K562 (cell line): ENCODE results near the gene WNT3. TPM values are rescaled to one million over a fixed set of nuclear protein-coding genes. Genes with fewer than 3 reads are reported as not detected.

Experiments used
- CC2D1A ChIP-seq: fragments of 450-650 bp; IDR thresholded peaks from 2 replicates; pipeline ENCODE4 v1.6.1; 2017; ENCODE audit warnings: mild to moderate bottlenecking
- GTF2A2 ChIP-seq: IDR thresholded peaks from 2 replicates; pipeline ENCODE4 v1.6.1; 2016; ENCODE audit warnings: mild to moderate bottlenecking, missing genetic modification characterization, missing compliant biosample characterization
- MXI1 ChIP-seq: IDR thresholded peaks from 2 replicates; pipeline ENCODE4 v1.6.1; 2011; ENCODE audit warnings: low read depth, mild to moderate bottlenecking, improper control_type of control experiment, low read length
- MYBL2 ChIP-seq, 2 experiments: fragments of 450-650 bp in 1 of 2; sonication (generic) in 1 of 2; formaldehyde crosslinking in 1 of 2; IDR thresholded peaks; 2 replicates each; pipeline versions ENCODE4 v1.6.1 to v1.8.1; 2017 to 2022; ENCODE audit warnings: borderline replicate concordance in 1 of 2, inconsistent platforms in 1 of 2, low read depth in 1 of 2, mild to moderate bottlenecking in 1 of 2, missing genetic modification reagents in 1 of 2, moderate library complexity in 1 of 2
- NFXL1 ChIP-seq: fragments of 450-650 bp; formaldehyde crosslinking; IDR thresholded peaks from 2 replicates; pipeline ENCODE4 v1.4.0; 2021; ENCODE audit warnings: mild to moderate bottlenecking
- POLR2B ChIP-seq: fragments of 450-650 bp; IDR thresholded peaks from 2 replicates; pipeline ENCODE4 v1.6.1; 2018; ENCODE audit warnings: low read depth; ENCODE audit not compliant: partially characterized antibody
- SMAD2 ChIP-seq: fragments of 150-350 bp; IDR thresholded peaks from 2 replicates; pipeline ENCODE4 v1.6.1; 2014; ENCODE audit warnings: low read depth, mild to moderate bottlenecking, low read length
- TAF7 ChIP-seq: fragments of 450-650 bp; IDR thresholded peaks from 2 replicates; pipeline ENCODE4 v1.6.1; 2016; ENCODE audit warnings: missing genetic modification characterization, missing compliant biosample characterization
- TCFL5 ChIP-seq: fragments of 250-450 bp; sonication (Bioruptor Pico); conservative IDR thresholded peaks from 2 replicates; pipeline ENCODE4 v1.6.1; 2021; ENCODE audit warnings: mild to moderate bottlenecking, moderate library complexity, matching md5 sums
- ZNF184 ChIP-seq: sonication (generic); formaldehyde crosslinking; IDR thresholded peaks from 2 replicates; pipeline ENCODE4 v1.5.0; 2020; ENCODE audit warnings: missing genetic modification reagents
- polyA plus RNA-seq, 8 experiments: library from polyadenylated mRNA; depleted of rRNA in 4 of 8; stranded (reverse) in 5 of 8; unstranded in 3 of 8; fragments of >200 nt; fragmentation: Nextera tagmentation in 2 of 8; fragmentation: Illumina TruSeq in 1 of 8; extraction: Ambion mirVana in 2 of 8; extraction: Trizol in 1 of 8; gene quantifications; 2 replicates each; pipeline versions ENCODE4 v1.2.1 to v1.2.3, GENCODE V29; 2011 to 2014; ENCODE audit warnings: inconsistent platforms in 1 of 8, missing spikeins in 1 of 8
- total RNA-seq, 7 experiments: library from RNA; depleted of rRNA in 6 of 7; stranded (reverse); fragments of >200 nt in 6 of 7; fragmentation: Illumina TruSeq in 2 of 7; extraction: Trizol in 2 of 7; gene quantifications; 2 replicates each; pipeline versions ENCODE4 v1.2.1 to v1.2.3, GENCODE V29; 2011 to 2021; ENCODE audit warnings: low replicate concordance in 1 of 7
- TF ChIP-seq, protein P1 (sequence below): fragments of 200-800 bp; sonication (Bioruptor generic); IDR thresholded peaks from 2 replicates; pipeline ENCODE4 v1.6.1; 2017; ENCODE audit warnings: missing genetic modification characterization, missing compliant biosample characterization
- TF ChIP-seq, protein P2 (sequence below): fragments of 450-650 bp; formaldehyde crosslinking; IDR thresholded peaks from 2 replicates; pipeline ENCODE4 v1.4.0; 2020; ENCODE audit warnings: mild to moderate bottlenecking, mixed read lengths

WNT3 gene
- total and polyA plus RNA-seq, 9 of the 15 experiments (the other 6 are each of a cell fraction or from before 2014, with no cell fraction given) = 1.5 to 6.1 (median 3.3) TPM

DNA sequence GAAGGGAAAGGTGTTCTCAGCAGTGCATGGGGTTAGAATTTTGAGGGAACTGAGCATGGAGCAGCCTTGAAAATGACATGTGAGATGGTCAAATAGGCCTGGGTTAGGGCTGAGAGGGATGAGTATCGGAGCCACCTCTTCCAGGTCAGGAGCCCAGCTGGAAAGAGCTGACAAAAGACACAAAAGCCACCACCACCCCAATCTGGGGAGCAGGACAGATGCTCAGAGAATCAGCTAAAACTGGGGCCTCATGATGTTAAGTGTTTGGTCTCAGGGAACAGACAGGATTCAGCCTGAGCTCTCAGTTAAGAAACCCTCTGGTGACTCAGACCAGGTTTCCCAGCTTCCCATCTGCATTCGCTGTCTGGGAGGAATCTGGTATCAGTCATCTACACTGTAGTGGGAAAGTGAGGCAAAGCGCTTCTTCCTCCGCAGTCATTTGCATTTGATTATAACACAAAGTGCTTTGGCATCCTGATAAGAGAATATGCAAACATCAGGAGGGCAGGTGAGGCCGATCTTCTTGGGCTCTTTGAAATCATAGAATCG lies 35.5 kb upstream of the WNT3 start (continued):
- TF ChIP-seq, protein P1, sequence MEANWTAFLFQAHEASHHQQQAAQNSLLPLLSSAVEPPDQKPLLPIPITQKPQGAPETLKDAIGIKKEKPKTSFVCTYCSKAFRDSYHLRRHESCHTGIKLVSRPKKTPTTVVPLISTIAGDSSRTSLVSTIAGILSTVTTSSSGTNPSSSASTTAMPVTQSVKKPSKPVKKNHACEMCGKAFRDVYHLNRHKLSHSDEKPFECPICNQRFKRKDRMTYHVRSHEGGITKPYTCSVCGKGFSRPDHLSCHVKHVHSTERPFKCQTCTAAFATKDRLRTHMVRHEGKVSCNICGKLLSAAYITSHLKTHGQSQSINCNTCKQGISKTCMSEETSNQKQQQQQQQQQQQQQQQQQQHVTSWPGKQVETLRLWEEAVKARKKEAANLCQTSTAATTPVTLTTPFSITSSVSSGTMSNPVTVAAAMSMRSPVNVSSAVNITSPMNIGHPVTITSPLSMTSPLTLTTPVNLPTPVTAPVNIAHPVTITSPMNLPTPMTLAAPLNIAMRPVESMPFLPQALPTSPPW (CRISPR knock-in tag) = no peak
- TF ChIP-seq GTF2A2 (tag) (no peak), TAF7 (no peak), ZNF184 (CRISPR knock-in tag) (no peak), SMAD2 (no peak), CC2D1A (no peak), MXI1 (no peak), POLR2B (no peak), NFXL1 (CRISPR knock-in tag) (no peak), TCFL5 (CRISPR knock-in tag) (no peak), MYBL2 (IDR thresholded peaks at IDR 0.05; ENCODE audit: low read depth) (no peak), MYBL2 (CRISPR knock-in tag; IDR thresholded peaks at IDR 0.05; ENCODE audit: borderline replicate concordance) (no peak)
- TF ChIP-seq, protein P2, sequence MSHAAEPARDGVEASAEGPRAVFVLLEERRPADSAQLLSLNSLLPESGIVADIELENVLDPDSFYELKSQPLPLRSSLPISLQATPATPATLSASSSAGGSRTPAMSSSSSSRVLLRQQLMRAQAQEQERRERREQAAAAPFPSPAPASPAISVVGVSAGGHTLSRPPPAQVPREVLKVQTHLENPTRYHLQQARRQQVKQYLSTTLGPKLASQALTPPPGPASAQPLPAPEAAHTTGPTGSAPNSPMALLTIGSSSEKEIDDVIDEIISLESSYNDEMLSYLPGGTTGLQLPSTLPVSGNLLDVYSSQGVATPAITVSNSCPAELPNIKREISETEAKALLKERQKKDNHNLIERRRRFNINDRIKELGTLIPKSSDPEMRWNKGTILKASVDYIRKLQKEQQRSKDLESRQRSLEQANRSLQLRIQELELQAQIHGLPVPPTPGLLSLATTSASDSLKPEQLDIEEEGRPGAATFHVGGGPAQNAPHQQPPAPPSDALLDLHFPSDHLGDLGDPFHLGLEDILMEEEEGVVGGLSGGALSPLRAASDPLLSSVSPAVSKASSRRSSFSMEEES (CRISPR knock-in tag) = no peak
